Breast epithelium (tissue), 4 donors: ENCODE results near the gene DUSP8. TPM values are rescaled to one million over a fixed set of nuclear protein-coding genes. Genes with fewer than 3 reads are reported as not detected.

Experiments used
- DNase-seq, 2 donors: peaks; one replicate each; pipeline ENCODE4 v3.0.0-alpha.2; 2019; ENCODE audit warnings: low spot score in 2 of 2
- H3K27ac ChIP-seq, 2 donors: fragments of 200-600 bp; sonication (generic) in 1 of 2; one replicate each; pipeline ENCODE4 v1.5.1; 2016 to 2019; ENCODE audit warnings: mild to moderate bottlenecking in 1 of 2
- H3K27me3 ChIP-seq, 2 donors: fragments of 200-600 bp; sonication (generic) in 1 of 2; one replicate each; pipeline versions ENCODE4 v1.5.1 to v1.6.0; 2017 to 2019; ENCODE audit warnings: control low read depth in 1 of 2, mild to moderate bottlenecking in 1 of 2
- H3K36me3 ChIP-seq: fragments of 200-600 bp; one replicate; pipeline ENCODE4 v1.5.1; 2019
- H3K4me1 ChIP-seq, 2 donors: fragments of 200-600 bp; sonication (generic); one replicate each; pipeline ENCODE4 v1.5.1; 2016 to 2019; ENCODE audit warnings: control low read depth in 1 of 2
- H3K4me3 ChIP-seq, 3 donors: fragments of 200-600 bp; sonication (generic); 1 replicate in 2 of 3; 2 replicates in 1 of 3; pipeline ENCODE4 v1.5.1; 2016 to 2019; ENCODE audit warnings: mild to moderate bottlenecking in 3 of 3, moderate library complexity in 2 of 3
- H3K9me3 ChIP-seq, 2 donors: fragments of 200-600 bp; sonication (generic) in 1 of 2; one replicate each; pipeline ENCODE4 v1.5.1; 2016 to 2019; ENCODE audit warnings: control low read depth in 1 of 2
- CTCF ChIP-seq, 3 donors: fragments of 450-650 bp; IDR thresholded peaks; one replicate each; pipeline ENCODE4 v1.5.1; 2016 to 2017; ENCODE audit warnings: antibody characterized with exemption in 3 of 3, mild to moderate bottlenecking in 3 of 3, moderate library complexity in 3 of 3
- POLR2A ChIP-seq: fragments of 450-650 bp; IDR thresholded peaks from one replicate; pipeline ENCODE4 v1.6.1; 2016; ENCODE audit warnings: antibody characterized with exemption, mild to moderate bottlenecking, moderate library complexity
- POLR2AphosphoS5 ChIP-seq, 3 donors: sonication (generic); formaldehyde crosslinking; IDR thresholded peaks; one replicate each; pipeline ENCODE4 v1.6.1; 2017; ENCODE audit warnings: antibody characterized with exemption in 3 of 3
- intact Hi-C: fragments of 100-400 bp; cut with DNase I; formaldehyde crosslinking; loops from one replicate; pipeline ENCODE4 v1.15.1; 2023; ENCODE audit warnings: low total_unique reads
- total RNA-seq, 3 donors: library from RNA; depleted of rRNA; stranded (reverse); fragments of >200 nt; gene quantifications; one replicate each; pipeline ENCODE4 v1.1.0, GENCODE V29; 2016

The DUSP8 gene
- total RNA-seq, 3 donors from 2014 or later: 0.80 to 2.9 (median 1.6) TPM

GRCh38 chr11:1564535-1565172, 7.4 kb downstream of the DUSP8 start:
- intact Hi-C loops: no loop called here
- no peak overlapping the region for H3K27ac ChIP-seq
- H3K4me3 ChIP-seq: no peak overlapping the region
- H3K36me3 ChIP-seq: no peaks in the 10 kb centered on the region
- H3K9me3 ChIP-seq: no peaks in the 10 kb centered on the region
- no peaks in the 10 kb centered on the region for H3K27me3 ChIP-seq
- TF ChIP-seq POLR2A (no peak), POLR2AphosphoS5 (IDR thresholded peaks at IDR 0.05) (peak in 1 of 3 donors; percentile 11), CTCF (IDR thresholded peaks at IDR 0.05) (no peak)
- H3K4me1 ChIP-seq: no peaks in the 10 kb centered on the region
- no peak for DNase-seq

- Histone ChIP-seq H3K27me3 (no peaks in the 10 kb centered on the region), H3K4me1 (peaks cover under 1 to 6% of the 10 kb centered on the region in 2 donors), H3K4me3 (no peak overlapping the region), H3K36me3 (no peaks in the 10 kb centered on the region), H3K9me3 (no peaks in the 10 kb centered on the region), H3K27ac (no peak overlapping the region)
- no peak for TF ChIP-seq POLR2AphosphoS5 (IDR thresholded peaks at IDR 0.05)
- TF ChIP-seq CTCF (IDR thresholded peaks at IDR 0.05): no peak
- TF ChIP-seq POLR2A: no peak
- intact Hi-C loops: no loop called here
- DNase-seq: no peak
Measured at GRCh38 chr11:1563697-1564534, 8.2 kb downstream of the DUSP8 start.

- no peak for TF ChIP-seq CTCF (IDR thresholded peaks at IDR 0.05)
- no peak for TF ChIP-seq POLR2AphosphoS5 (IDR thresholded peaks at IDR 0.05)
- TF ChIP-seq POLR2A: no peak
- no peaks in the 10 kb centered on the region for H3K27me3 ChIP-seq
- no peaks in the 10 kb centered on the region for H3K9me3 ChIP-seq
- H3K4me3 ChIP-seq: no peak overlapping the region
- no peak for DNase-seq
- H3K36me3 ChIP-seq: no peaks in the 10 kb centered on the region
- peaks cover 8 to 13% of the 10 kb centered on the region in 2 donors for H3K4me1 ChIP-seq
- H3K27ac ChIP-seq: no peak overlapping the region
- intact Hi-C loops: no loop called here
Measured at GRCh38 chr11:1563149-1563638, 8.9 kb downstream of the DUSP8 start.

- no peak overlapping the region for H3K4me3 ChIP-seq
- no peak for TF ChIP-seq POLR2AphosphoS5 (IDR thresholded peaks at IDR 0.05)
- no peak for TF ChIP-seq POLR2A
- TF ChIP-seq CTCF (IDR thresholded peaks at IDR 0.05): no peak
Measured at GRCh38 chr11:1562469-1563148, 9.5 kb downstream of the DUSP8 start.

More at GRCh38 chr11:1562469-1563148, 9.5 kb downstream of the DUSP8 start:
- H3K27ac ChIP-seq: no peak overlapping the region
- no peak for DNase-seq
- intact Hi-C loops: no loop called here
- peaks cover 9 to 14% of the 10 kb centered on the region in 2 donors for H3K4me1 ChIP-seq
- H3K27me3 ChIP-seq: no peaks in the 10 kb centered on the region
- H3K9me3 ChIP-seq: no peaks in the 10 kb centered on the region
- H3K36me3 ChIP-seq: no peaks in the 10 kb centered on the region
